H1 (cell line): ENCODE results near the gene SOWAHC. TPM values are rescaled to one million over a fixed set of nuclear protein-coding genes. Genes with fewer than 3 reads are reported as not detected.

Source experiments
- CTCF ChIA-PET: fragments of 300-600 bp; sonication (Branson Sonifier 250); formaldehyde crosslinking; loops from one replicate; lab custom pipeline; 2021; ENCODE audit not compliant: partially characterized antibody; lab: Charles Lee
- POLR2A ChIA-PET: fragments of 300-600 bp; sonication (Branson Sonifier 250); formaldehyde crosslinking; loops from one replicate; lab custom pipeline; 2021; ENCODE audit warnings: inconsistent platforms; ENCODE audit not compliant: partially characterized antibody; lab: Charles Lee
- DNase-seq, 2 experiments: peaks; one replicate each; pipeline versions ENCODE4 v3.0.0 to v3.0.0-alpha.2; 2010 to 2022; ENCODE audit warnings: low spot score in 2 of 2, low read depth in 1 of 2, mixed read lengths in 1 of 2
- FAIRE-seq: peaks from 2 replicates; lab custom pipeline; 2011; peaks lifted over from hg19 to GRCh38; lab: Jason Lieb, UNC
- H2AFZ ChIP-seq: 2 replicates; pipeline ENCODE4 v1.8.1; 2012; ENCODE audit warnings: low read length, inconsistent platforms
- H2AK5ac ChIP-seq: 2 replicates; pipeline ENCODE4 v1.6.1; 2013; ENCODE audit warnings: low read depth, low read length
- H2BK120ac ChIP-seq: replicated peaks from 2 replicates; pipeline ENCODE3; 2013; ENCODE audit warnings: low read depth, low read length, inconsistent platforms
- H2BK12ac ChIP-seq: 2 replicates; pipeline ENCODE4 v1.6.1; 2013; ENCODE audit warnings: low read depth, low read length
- H2BK15ac ChIP-seq: 2 replicates; pipeline ENCODE4 v1.6.1; 2013; ENCODE audit warnings: low read length
- H2BK20ac ChIP-seq: 2 replicates; pipeline ENCODE4 v1.6.1; 2013; ENCODE audit warnings: low read length
- H2BK5ac ChIP-seq: 2 replicates; pipeline ENCODE4 v1.6.1; 2013; ENCODE audit warnings: low read depth, low read length
- H3K14ac ChIP-seq: 2 replicates; pipeline ENCODE4 v1.6.1; 2013; ENCODE audit warnings: inconsistent platforms; ENCODE audit not compliant: insufficient read length
- H3K18ac ChIP-seq: 2 replicates; pipeline ENCODE4 v1.6.1; 2013; ENCODE audit warnings: low read length; ENCODE audit errors: extremely low read depth
- H3K23ac ChIP-seq: 2 replicates; pipeline ENCODE4 v1.6.1; 2013; ENCODE audit warnings: inconsistent platforms; ENCODE audit not compliant: insufficient read length
- H3K23me2 ChIP-seq: 2 replicates; pipeline ENCODE4 v1.6.1; 2013; ENCODE audit warnings: low read depth, low read length
- H3K27ac ChIP-seq: 2 replicates; pipeline ENCODE4 v1.6.1; 2011; ENCODE audit warnings: low read depth, low read length, inconsistent platforms
- H3K27me3 ChIP-seq, 4 experiments: replicated peaks in 1 of 4; 1 replicate in 1 of 4; 2 replicates in 3 of 4; pipeline versions ENCODE4 v1.6.1 to v1.8.1; 2011 to 2013; ENCODE audit warnings: low read length in 3 of 4, mild to moderate bottlenecking in 3 of 4, inconsistent platforms in 2 of 4, mixed read lengths in 2 of 4, moderate library complexity in 1 of 4; ENCODE audit not compliant: control insufficient read depth in 3 of 4, insufficient read depth in 3 of 4; ENCODE audit errors: extremely low read depth in 1 of 4
- H3K36me3 ChIP-seq, 4 experiments: 2 replicates each; pipeline versions ENCODE4 v1.6.1 to v1.8.1; 2011 to 2013; ENCODE audit warnings: mild to moderate bottlenecking in 4 of 4, low read length in 3 of 4, moderate library complexity in 2 of 4, control low read depth in 1 of 4, inconsistent platforms in 1 of 4; ENCODE audit not compliant: insufficient read depth in 4 of 4, control insufficient read depth in 2 of 4
- H3K4ac ChIP-seq: replicated peaks from 2 replicates; pipeline ENCODE3; 2013; ENCODE audit warnings: low read length, low read depth, mixed read lengths, inconsistent platforms; ENCODE audit not compliant: insufficient read length
- H3K4me1 ChIP-seq, 4 experiments: replicated peaks in 1 of 4; 1 replicate in 1 of 4; 2 replicates in 3 of 4; pipeline versions ENCODE4 v1.6.1 to v1.8.1; 2011 to 2013; ENCODE audit warnings: low read length in 3 of 4, inconsistent platforms in 2 of 4, mixed read lengths in 1 of 4; ENCODE audit not compliant: insufficient read depth in 4 of 4, control insufficient read depth in 3 of 4
- H3K4me2 ChIP-seq, 2 experiments: 2 replicates each; pipeline versions ENCODE4 v1.6.1 to v1.8.1; 2011 to 2013; ENCODE audit warnings: low read depth in 2 of 2, low read length in 2 of 2, control low read depth in 1 of 2, inconsistent platforms in 1 of 2, mild to moderate bottlenecking in 1 of 2; ENCODE audit not compliant: insufficient read depth in 1 of 2
- H3K4me3 ChIP-seq, 4 experiments: fragments of 200-600, 300-600 bp in 1 of 4; sonication (generic), shearing (Covaris generic), sonication (Bioruptor Twin) in 1 of 4; 2 replicates each; pipeline versions ENCODE4 v1.5.1 to v1.8.1; 2011 to 2016; ENCODE audit warnings: low read length in 4 of 4, low read depth in 3 of 4, control low read depth in 2 of 4, inconsistent platforms in 2 of 4, mild to moderate bottlenecking in 2 of 4, mixed read lengths in 1 of 4, moderate library complexity in 1 of 4; ENCODE audit not compliant: insufficient read depth in 2 of 4; ENCODE audit errors: extremely low read depth in 1 of 4
- H3K56ac ChIP-seq: replicated peaks from 2 replicates; pipeline ENCODE3; 2013; ENCODE audit warnings: low read depth, mild to moderate bottlenecking, mixed read lengths, low read length, inconsistent platforms; ENCODE audit not compliant: insufficient read length
- H3K79me1 ChIP-seq: 2 replicates; pipeline ENCODE4 v1.6.1; 2013; ENCODE audit warnings: low read depth, low read length, control low read depth
- H3K79me2 ChIP-seq, 2 experiments: 2 replicates each; pipeline versions ENCODE4 v1.6.1 to v1.8.1; 2012 to 2013; ENCODE audit warnings: low read length in 2 of 2, mild to moderate bottlenecking in 2 of 2, inconsistent platforms in 1 of 2; ENCODE audit not compliant: insufficient read depth in 2 of 2, control insufficient read depth in 1 of 2
- H3K9ac ChIP-seq, 4 experiments: replicated peaks in 1 of 4; 1 replicate in 1 of 4; 2 replicates in 3 of 4; pipeline versions ENCODE4 v1.6.1 to v1.8.1; 2011 to 2013; ENCODE audit warnings: low read depth in 3 of 4, low read length in 3 of 4, control low read depth in 2 of 4, mild to moderate bottlenecking in 2 of 4, moderate library complexity in 2 of 4, inconsistent platforms in 1 of 4; ENCODE audit errors: extremely low read depth in 1 of 4
- H3K9me3 ChIP-seq, 2 experiments: 2 replicates each; pipeline versions ENCODE4 v1.6.1 to v1.8.1; 2012 to 2013; ENCODE audit warnings: mild to moderate bottlenecking in 2 of 2, moderate library complexity in 2 of 2, control low read depth in 1 of 2, inconsistent platforms in 1 of 2, low read depth in 1 of 2, low read length in 1 of 2, mixed read lengths in 1 of 2; ENCODE audit not compliant: insufficient read depth in 2 of 2
- H4K20me1 ChIP-seq, 2 experiments: replicated peaks in 1 of 2; 2 replicates each; pipeline versions ENCODE3 to v1.8.1; 2011 to 2013; ENCODE audit warnings: inconsistent platforms in 2 of 2, low read length in 2 of 2, mild to moderate bottlenecking in 1 of 2; ENCODE audit not compliant: insufficient read depth in 2 of 2, control insufficient read depth in 1 of 2
- H4K5ac ChIP-seq: 2 replicates; pipeline ENCODE4 v1.6.1; 2013; ENCODE audit warnings: low read length, low read depth, mixed read lengths, inconsistent platforms; ENCODE audit not compliant: insufficient read length
- H4K8ac ChIP-seq: 2 replicates; pipeline ENCODE4 v1.8.0; 2013; ENCODE audit warnings: mild to moderate bottlenecking, moderate library complexity, low read length, inconsistent platforms; ENCODE audit not compliant: insufficient read depth; ENCODE audit errors: extremely low read depth
- H4K91ac ChIP-seq: replicated peaks from 2 replicates; pipeline ENCODE3; 2013; ENCODE audit warnings: low read length, mixed read lengths, inconsistent platforms; ENCODE audit not compliant: insufficient read length
- BACH1 ChIP-seq: IDR thresholded peaks from 2 replicates; pipeline ENCODE4 v1.6.1; 2012; ENCODE audit warnings: low read length, improper control_type of control experiment
- CEBPB ChIP-seq: IDR thresholded peaks from 2 replicates; pipeline ENCODE4 v1.6.1; 2012; ENCODE audit warnings: low read depth, low read length
- HDAC6 ChIP-seq: IDR thresholded peaks from one replicate; pipeline ENCODE4 v1.7.1; 2012; ENCODE audit warnings: low read depth, mild to moderate bottlenecking, inconsistent platforms, low read length, moderate library complexity
- JUND ChIP-seq: IDR thresholded peaks from 2 replicates; pipeline ENCODE4 v1.6.1; 2011; ENCODE audit warnings: mild to moderate bottlenecking, improper control_type of control experiment, low read length
- KDM1A ChIP-seq: fragments of 200-600, 300-600 bp; sonication (generic); IDR thresholded peaks from 2 replicates; pipeline ENCODE4 v1.7.1; 2016; ENCODE audit warnings: mild to moderate bottlenecking, low read length, borderline replicate concordance
- POU5F1 ChIP-seq: IDR thresholded peaks from 2 replicates; pipeline ENCODE4 v1.6.1; 2011; ENCODE audit warnings: low read depth, mild to moderate bottlenecking, low read length, moderate library complexity
- RXRA ChIP-seq: IDR thresholded peaks from 2 replicates; pipeline ENCODE4 v1.6.1; 2011; ENCODE audit warnings: low read depth, mild to moderate bottlenecking, low read length, moderate library complexity; ENCODE audit not compliant: insufficient read depth
- SIRT6 ChIP-seq: IDR thresholded peaks from one replicate; pipeline ENCODE4 v1.7.1; 2012; ENCODE audit warnings: low read length, inconsistent platforms
- WGBS, 2 experiments: shearing (Covaris generic) in 1 of 2; methylation state at CpG; one replicate each; pipeline versions ENCODE4 v1.1.6 to v1.1.7; 2013 to 2015; ENCODE audit warnings: low lambda C conversion rate in 2 of 2, mixed read lengths in 2 of 2, inconsistent platforms in 1 of 2, low coverage in 1 of 2, missing lambda C conversion rate in 1 of 2; ENCODE audit not compliant: insufficient replicate concordance in 2 of 2, insufficient coverage in 1 of 2, insufficient read length in 1 of 2; ENCODE audit errors: extremely low coverage in 1 of 2, missing lambda C conversion rate in 1 of 2; 5-methylcytosine and 5-hydroxymethylcytosine counted together
- polyA plus RNA-seq, 7 experiments: library from polyadenylated mRNA; depleted of rRNA in 3 of 7; stranded (reverse) in 5 of 7; unstranded in 2 of 7; fragments of >200 nt in 5 of 7; fragments of 200-250 nt in 2 of 7; gene quantifications; 1 replicate in 5 of 7; 2 replicates in 1 of 7; 4 replicates in 1 of 7; pipeline versions ENCODE4 v1.2.1 to v1.2.3, GENCODE V29; 2011 to 2013; ENCODE audit warnings: missing spikeins in 2 of 7, mixed read lengths in 2 of 7
- total RNA-seq: library from RNA; stranded (reverse); fragmentation: NEBNext Ultra II Directional; extraction: Animal tissue kit (Norgen Biotek cat#: 25700); gene quantifications from 2 replicates; pipeline ENCODE4 v1.2.1, GENCODE V29; 2021

The SOWAHC gene
- total and polyA plus RNA-seq, 2 of the 8 experiments (the other 6 are each of a cell fraction or from before 2014, with no cell fraction given) = 3.1 to 17.8 TPM

DNA sequence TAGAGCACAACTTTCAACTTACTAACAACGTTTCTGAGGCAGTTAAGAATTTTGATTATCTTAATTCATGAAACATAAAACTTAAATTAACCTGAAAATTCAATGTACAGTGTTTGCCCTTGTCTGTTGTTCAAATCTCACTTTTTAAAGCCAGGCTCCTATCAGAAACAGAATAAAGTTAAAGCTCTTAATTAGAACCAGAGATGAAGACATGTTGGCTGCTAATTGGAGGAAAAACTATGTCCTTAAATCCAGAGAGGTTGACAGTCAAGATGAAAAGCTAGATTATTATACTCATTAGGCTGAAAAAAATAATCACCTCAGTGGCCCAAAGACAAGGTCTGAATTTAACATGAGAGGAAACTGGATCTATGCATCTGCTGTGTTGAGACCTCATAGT lies 52.3 kb downstream of the SOWAHC start:
- no peak overlapping the region for H3K23ac ChIP-seq
- H4K5ac ChIP-seq = no peak overlapping the region
- no peaks in the 10 kb centered on the region for H3K27me3 ChIP-seq
- FAIRE-seq (no peak), DNase-seq (no peak)
- H3K79me1 ChIP-seq = no peaks in the 10 kb centered on the region
- H3K9ac ChIP-seq = no peak overlapping the region
- H3K27ac ChIP-seq = no peak overlapping the region
- H3K9me3 ChIP-seq = no peaks in the 10 kb centered on the region
- no peak overlapping the region for H4K91ac ChIP-seq
- H3K23me2 ChIP-seq = no peaks in the 10 kb centered on the region
- no peak overlapping the region for H2BK120ac ChIP-seq
- no peak overlapping the region for H4K8ac ChIP-seq
- H2AFZ ChIP-seq = no peak overlapping the region
- no peak overlapping the region for H2BK12ac ChIP-seq
- ChIA-PET POLR2A (no interaction called here), CTCF (interaction anchor here (0.9 to 1.5 kb wide), 2 partner anchors 51 to 120 kb away, joined by 3 to 6 read pairs; no protein-coding TSS in a partner anchor)
- 82% methylated on average over 1 of the region's 1 CpG; no CpG with 5 or more reads in 1 of the 2 experiments for WGBS, 2 experiments
- no peak overlapping the region for H3K18ac ChIP-seq
- H2BK15ac ChIP-seq = no peak overlapping the region
- TF ChIP-seq CEBPB (no peak), BACH1 (no peak), HDAC6 (no peak), JUND (no peak), SIRT6 (no peak), KDM1A (no peak), RXRA (no peak), POU5F1 (no peak)
- no peaks in the 10 kb centered on the region for H3K79me2 ChIP-seq
- no peak overlapping the region for H2BK5ac ChIP-seq
- no peaks in the 10 kb centered on the region; a peak in 1 of 7 replicates for H3K4me1 ChIP-seq
- no peak overlapping the region for H3K4me2 ChIP-seq
- H3K4me3 ChIP-seq = no peak overlapping the region
- no peaks in the 10 kb centered on the region for H3K36me3 ChIP-seq
- H3K56ac ChIP-seq = no peak overlapping the region
- H3K4ac ChIP-seq = no peak overlapping the region
- no peak overlapping the region for H2BK20ac ChIP-seq
- no peaks in the 10 kb centered on the region for H4K20me1 ChIP-seq
- no peak overlapping the region for H2AK5ac ChIP-seq
- no peak overlapping the region for H3K14ac ChIP-seq
